ENCODE results near the gene SNX13.

The SNX13 gene

GRCh38 chr7:17852361-17852760, 87.9 kb downstream of the SNX13 start:
- Histone ChIP-seq H3K4me3 (ENCODE audit: low read depth, low read length) (no peak overlapping the region), H2AFZ (no peak overlapping the region), H3K27ac (no peak overlapping the region), H3K79me2 (peaks cover 2% of the 10 kb centered on the region), H3K4me2 (ENCODE audit: low read length) (no peak overlapping the region), H3K27me3 (ENCODE audit: control insufficient read depth, insufficient read depth, low read length) (no peaks in the 10 kb centered on the region), H3K36me3 (ENCODE audit: control insufficient read depth, insufficient read depth, low read length) (no peaks in the 10 kb centered on the region), H3K4me1 (no peaks in the 10 kb centered on the region), H3K9me3 (ENCODE audit: control insufficient read depth, low read length) (no peaks in the 10 kb centered on the region), H3K9ac (no peak overlapping the region)
- TF ChIP-seq CTCF (IDR thresholded peaks at IDR 0.05), result no peak

DNA sequence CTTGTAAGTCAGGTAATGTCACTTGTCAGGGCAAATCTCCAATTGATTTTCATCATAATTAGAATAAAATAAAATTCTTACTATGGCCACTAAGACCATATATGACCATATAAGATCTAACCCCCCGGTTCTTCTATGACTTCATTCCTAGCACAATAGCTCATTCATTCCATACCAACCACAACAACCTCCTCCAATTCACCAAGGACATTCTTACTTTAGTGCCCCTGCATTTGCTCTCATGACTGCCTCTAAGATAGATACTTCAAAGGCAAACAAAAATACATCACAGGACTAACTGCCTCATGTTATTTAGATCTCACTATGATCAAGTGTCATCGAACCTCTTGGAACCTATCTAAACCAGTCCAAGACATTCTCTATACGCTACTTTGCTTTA, 90.8 kb downstream of the SNX13 start:
- no peaks in the 10 kb centered on the region for H3K9me3 ChIP-seq (ENCODE audit: control insufficient read depth, low read length)
- H3K79me2 ChIP-seq, result peaks cover 3% of the 10 kb centered on the region
- H3K27me3 ChIP-seq (ENCODE audit: control insufficient read depth, insufficient read depth, low read length), result no peaks in the 10 kb centered on the region
- no peak overlapping the region for H3K4me3 ChIP-seq (ENCODE audit: low read depth, low read length)
- no peak for TF ChIP-seq CTCF (IDR thresholded peaks at IDR 0.05)
- no peak overlapping the region for H2AFZ ChIP-seq
- no peaks in the 10 kb centered on the region for H3K36me3 ChIP-seq (ENCODE audit: control insufficient read depth, insufficient read depth, low read length)
- H3K4me2 ChIP-seq (ENCODE audit: low read length), result no peak overlapping the region
- no peak overlapping the region for H3K9ac ChIP-seq
- no peak overlapping the region for H3K27ac ChIP-seq
- H3K4me1 ChIP-seq, result peaks cover 10% of the 10 kb centered on the region

DNA sequence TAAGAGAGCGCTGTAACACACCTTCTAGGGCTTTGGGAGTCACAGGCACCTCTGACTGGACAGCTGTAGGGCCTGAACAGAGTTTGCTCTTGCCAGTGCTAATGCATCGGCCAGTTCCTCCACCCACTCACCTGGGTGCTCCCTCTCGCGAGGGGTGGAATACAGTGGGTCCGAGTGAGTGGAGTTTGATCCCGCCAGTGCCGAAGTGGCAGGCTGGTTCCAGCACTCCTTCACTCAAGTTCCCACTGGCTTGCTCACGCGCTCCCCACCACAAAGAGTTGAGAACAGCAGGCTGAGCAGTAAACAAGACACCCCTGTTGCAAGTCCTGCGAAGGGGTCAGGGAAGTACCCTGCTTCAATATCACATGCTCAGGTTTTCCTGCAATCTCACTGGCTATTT, 91.8 kb downstream of the SNX13 start:
- Histone ChIP-seq H3K79me2 (peaks cover 3% of the 10 kb centered on the region), H3K4me1 (peaks cover 11% of the 10 kb centered on the region), H3K9ac (no peak overlapping the region), H3K9me3 (ENCODE audit: control insufficient read depth, low read length) (no peaks in the 10 kb centered on the region), H3K36me3 (ENCODE audit: control insufficient read depth, insufficient read depth, low read length) (no peaks in the 10 kb centered on the region), H3K27me3 (ENCODE audit: control insufficient read depth, insufficient read depth, low read length) (no peaks in the 10 kb centered on the region), H3K4me2 (ENCODE audit: low read length) (no peak overlapping the region), H2AFZ (no peak overlapping the region), H3K4me3 (ENCODE audit: low read depth, low read length) (no peak overlapping the region), H3K27ac (no peak overlapping the region)
- no peak for TF ChIP-seq CTCF (IDR thresholded peaks at IDR 0.05)

- Histone ChIP-seq H3K79me2 (peaks cover 3% of the 10 kb centered on the region), H3K4me1 (peaks cover 11% of the 10 kb centered on the region), H2AFZ (no peak overlapping the region), H3K27ac (no peak overlapping the region), H3K27me3 (ENCODE audit: control insufficient read depth, insufficient read depth, low read length) (no peaks in the 10 kb centered on the region), H3K9ac (no peak overlapping the region), H3K36me3 (ENCODE audit: control insufficient read depth, insufficient read depth, low read length) (no peaks in the 10 kb centered on the region), H3K4me2 (ENCODE audit: low read length) (no peak overlapping the region), H3K9me3 (ENCODE audit: control insufficient read depth, low read length) (no peaks in the 10 kb centered on the region), H3K4me3 (ENCODE audit: low read depth, low read length) (no peak overlapping the region)
- TF ChIP-seq CTCF (IDR thresholded peaks at IDR 0.05), result no peak
Measured at GRCh38 chr7:17846935-17847334, 93.4 kb downstream of the SNX13 start.

GRCh38 chr7:17845197-17845547, 95.1 kb downstream of the SNX13 start:
- TF ChIP-seq CTCF (IDR thresholded peaks at IDR 0.05), result no peak
- H3K27me3 ChIP-seq (ENCODE audit: control insufficient read depth, insufficient read depth, low read length), result no peaks in the 10 kb centered on the region
- peaks cover 11% of the 10 kb centered on the region for H3K4me1 ChIP-seq
- H3K9ac ChIP-seq, result no peak overlapping the region
- H3K4me2 ChIP-seq (ENCODE audit: low read length), result no peak overlapping the region
- H3K79me2 ChIP-seq, result peaks cover 3% of the 10 kb centered on the region
- H3K9me3 ChIP-seq (ENCODE audit: control insufficient read depth, low read length), result no peaks in the 10 kb centered on the region
- no peak overlapping the region for H3K27ac ChIP-seq
- no peak overlapping the region for H3K4me3 ChIP-seq (ENCODE audit: low read depth, low read length)
- no peaks in the 10 kb centered on the region for H3K36me3 ChIP-seq (ENCODE audit: control insufficient read depth, insufficient read depth, low read length)
- H2AFZ ChIP-seq, result no peak overlapping the region

All from parathyroid adenoma (tissue), 2 donors.